Right atrium auricular region (tissue), 2 donors: ENCODE results near the gene MOXD1. TPM values are rescaled to one million over a fixed set of nuclear protein-coding genes. Genes with fewer than 3 reads are reported as not detected.

Source experiments
- DNase-seq: peaks from one replicate; pipeline ENCODE4 v3.0.0-alpha.2; 2019; ENCODE audit warnings: low spot score
- H3K27ac ChIP-seq, 2 donors: fragments of 200-600 bp; sonication (generic); 1 replicate in 1 of 2; 2 replicates in 1 of 2; pipeline ENCODE4 v1.5.1; 2016 to 2019
- H3K27me3 ChIP-seq, 2 donors: fragments of 200-600 bp; sonication (generic); one replicate each; pipeline versions ENCODE4 v1.5.1 to v1.6.0; 2017 to 2019
- H3K36me3 ChIP-seq: fragments of 200-600 bp; sonication (generic); one replicate; pipeline ENCODE4 v1.5.1; 2016
- H3K4me1 ChIP-seq, 2 donors: fragments of 200-600 bp; sonication (generic); one replicate each; pipeline versions ENCODE4 v1.5.1 to v1.6.0; 2017 to 2019
- H3K4me3 ChIP-seq, 2 donors: fragments of 200-600 bp; sonication (generic); 1 replicate in 1 of 2; 2 replicates in 1 of 2; pipeline ENCODE4 v1.5.1; 2017 to 2019; ENCODE audit warnings: mild to moderate bottlenecking in 1 of 2, moderate library complexity in 1 of 2
- H3K9me3 ChIP-seq, 2 donors: fragments of 200-600 bp; sonication (generic); one replicate each; pipeline ENCODE4 v1.5.1; 2019
- total RNA-seq, 2 donors: library from RNA; depleted of rRNA; stranded (reverse); fragments of >200 nt; gene quantifications; one replicate each; pipeline ENCODE4 v1.1.0, GENCODE V29; 2016
- TF ChIP-seq, protein P1 (sequence below), 2 donors: fragments of 200-600 bp; sonication (generic); IDR thresholded peaks; one replicate each; pipeline ENCODE4 v1.5.1; 2019; ENCODE audit warnings: antibody characterized with exemption in 2 of 2

MOXD1 gene
- total RNA-seq, 2 donors from 2014 or later: 2.5 to 9.3 TPM

DNA sequence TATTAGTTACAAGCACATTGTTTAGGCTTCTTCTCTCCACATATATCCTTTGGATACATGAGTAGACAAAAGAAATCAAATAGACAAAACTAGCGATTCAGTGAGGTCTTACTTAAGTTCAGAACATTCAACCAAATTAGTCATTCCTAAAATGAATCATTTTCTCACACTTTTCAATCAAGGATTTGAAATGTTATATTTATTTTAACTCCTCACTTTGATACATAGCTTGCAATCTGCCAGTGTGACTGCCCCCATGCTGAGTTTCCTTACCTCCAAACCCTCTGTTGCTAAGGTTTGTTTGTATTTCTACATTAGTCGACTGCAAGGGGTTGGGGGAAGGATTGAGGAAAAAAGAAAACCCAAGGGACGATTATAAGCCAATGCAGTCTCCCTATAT lies 3.5 kb upstream of the MOXD1 start:
- Histone ChIP-seq H3K27ac (no peak overlapping the region), H3K4me3 (no peak overlapping the region), H3K4me1 (peaks cover 0 to 6% of the 10 kb centered on the region in 2 donors), H3K36me3 (no peaks in the 10 kb centered on the region), H3K27me3 (no peaks in the 10 kb centered on the region), H3K9me3 (no peaks in the 10 kb centered on the region)
- TF ChIP-seq, protein P1, sequence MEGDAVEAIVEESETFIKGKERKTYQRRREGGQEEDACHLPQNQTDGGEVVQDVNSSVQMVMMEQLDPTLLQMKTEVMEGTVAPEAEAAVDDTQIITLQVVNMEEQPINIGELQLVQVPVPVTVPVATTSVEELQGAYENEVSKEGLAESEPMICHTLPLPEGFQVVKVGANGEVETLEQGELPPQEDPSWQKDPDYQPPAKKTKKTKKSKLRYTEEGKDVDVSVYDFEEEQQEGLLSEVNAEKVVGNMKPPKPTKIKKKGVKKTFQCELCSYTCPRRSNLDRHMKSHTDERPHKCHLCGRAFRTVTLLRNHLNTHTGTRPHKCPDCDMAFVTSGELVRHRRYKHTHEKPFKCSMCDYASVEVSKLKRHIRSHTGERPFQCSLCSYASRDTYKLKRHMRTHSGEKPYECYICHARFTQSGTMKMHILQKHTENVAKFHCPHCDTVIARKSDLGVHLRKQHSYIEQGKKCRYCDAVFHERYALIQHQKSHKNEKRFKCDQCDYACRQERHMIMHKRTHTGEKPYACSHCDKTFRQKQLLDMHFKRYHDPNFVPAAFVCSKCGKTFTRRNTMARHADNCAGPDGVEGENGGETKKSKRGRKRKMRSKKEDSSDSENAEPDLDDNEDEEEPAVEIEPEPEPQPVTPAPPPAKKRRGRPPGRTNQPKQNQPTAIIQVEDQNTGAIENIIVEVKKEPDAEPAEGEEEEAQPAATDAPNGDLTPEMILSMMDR (IDR thresholded peaks at IDR 0.05): no peak
- no peak for DNase-seq

DNA sequence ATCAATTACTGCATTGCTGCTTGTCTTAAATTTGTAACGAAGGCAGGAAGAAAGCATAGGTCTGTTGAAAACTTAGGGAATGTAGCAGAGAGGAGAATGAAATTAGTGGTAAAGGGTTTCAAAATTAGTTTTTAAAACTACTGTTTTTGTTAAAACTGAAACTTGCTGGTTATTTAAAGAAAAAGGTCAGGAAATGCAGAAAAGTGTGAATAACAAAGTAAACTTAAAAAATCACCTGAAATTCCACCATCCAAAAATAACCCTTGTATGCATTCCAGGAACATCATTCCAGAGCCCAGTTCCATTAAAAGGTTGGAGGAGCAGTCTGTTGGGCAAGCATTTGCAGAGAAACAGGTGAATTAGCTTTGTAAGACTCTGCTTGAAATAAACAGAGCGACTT lies 3.1 kb upstream of the MOXD1 start:
- Histone ChIP-seq H3K27me3 (no peaks in the 10 kb centered on the region), H3K36me3 (no peaks in the 10 kb centered on the region)
- no peak for DNase-seq

DNA sequence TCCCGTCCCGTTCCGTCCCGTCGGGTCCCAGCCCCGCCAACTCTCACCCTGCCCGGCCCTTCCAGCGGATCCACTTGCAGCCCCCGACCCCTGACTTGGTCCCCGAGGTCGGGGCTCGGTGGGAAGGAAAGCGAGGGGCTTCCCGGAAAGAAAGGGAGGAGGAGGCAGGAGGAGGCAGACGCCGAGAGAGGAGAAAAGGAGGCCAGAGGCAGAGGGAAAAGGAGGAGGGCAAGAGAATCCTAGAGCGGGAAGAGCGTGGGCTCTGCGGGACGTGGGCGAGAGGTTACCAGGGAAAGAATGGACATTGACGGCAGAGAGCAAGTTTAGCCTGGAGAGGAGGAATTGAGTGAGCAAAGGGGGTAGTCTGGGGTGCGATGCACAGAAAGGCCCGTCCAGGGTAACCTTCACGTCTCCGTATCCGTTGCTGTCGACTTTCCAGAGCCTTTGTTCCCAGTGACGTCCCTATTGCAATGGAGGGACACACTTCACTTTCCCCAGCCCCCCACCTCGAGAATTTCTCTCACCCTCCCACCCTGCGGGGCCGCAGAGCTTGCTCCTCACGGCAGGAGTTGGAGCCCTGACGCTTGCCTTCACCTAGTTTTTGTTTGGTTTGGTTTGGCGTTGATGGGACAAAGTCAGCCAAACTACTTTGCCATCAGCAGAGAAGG lies 477 bp upstream of the MOXD1 start:
- Histone ChIP-seq H3K27ac (peak overlapping the region in 1 of 2 donors; percentile 77), H3K9me3 (no peaks in the 10 kb centered on the region), H3K27me3 (no peaks in the 10 kb centered on the region), H3K4me3 (peak overlapping the region; percentile 75 to 78), H3K36me3 (no peaks in the 10 kb centered on the region), H3K4me1 (peaks cover 0 to 6% of the 10 kb centered on the region in 2 donors)
- TF ChIP-seq, protein P1 (IDR thresholded peaks at IDR 0.05): no peak
- no peak for DNase-seq

More for the DNA sequence above, 3.1 kb upstream of the MOXD1 start:
- no peak overlapping the region for H3K4me3 ChIP-seq
- H3K9me3 ChIP-seq: no peaks in the 10 kb centered on the region
- peaks cover 0 to 6% of the 10 kb centered on the region in 2 donors for H3K4me1 ChIP-seq
- TF ChIP-seq, protein P1 (IDR thresholded peaks at IDR 0.05): no peak
- H3K27ac ChIP-seq: no peak overlapping the region

DNA sequence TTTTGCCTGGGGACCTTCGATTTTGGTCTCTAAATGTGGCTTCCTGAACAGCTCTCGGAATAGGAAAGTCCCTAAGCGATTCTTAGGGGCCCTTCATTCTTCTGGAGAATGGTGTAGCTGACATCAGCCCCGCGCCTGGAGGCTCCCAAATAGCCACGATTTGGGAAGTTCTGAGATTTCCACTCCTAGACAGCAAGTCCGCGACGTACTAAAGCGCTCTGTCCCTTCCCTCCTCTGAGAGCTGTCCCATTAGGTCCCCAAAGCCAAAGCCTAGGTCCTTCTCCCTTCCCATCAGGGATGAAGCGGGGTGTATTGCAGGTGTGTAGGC lies 756 bp downstream of the MOXD1 start:
- TF ChIP-seq, protein P1 (IDR thresholded peaks at IDR 0.05): no peak
- Histone ChIP-seq H3K36me3 (no peaks in the 10 kb centered on the region), H3K4me3 (peak overlapping the region; percentile 75 to 78), H3K4me1 (peaks cover 0 to 6% of the 10 kb centered on the region in 2 donors), H3K9me3 (peaks cover 0 to 4% of the 10 kb centered on the region in 2 donors), H3K27ac (peak overlapping the region; percentile 62 to 77), H3K27me3 (no peaks in the 10 kb centered on the region)
- DNase-seq: no peak

DNA sequence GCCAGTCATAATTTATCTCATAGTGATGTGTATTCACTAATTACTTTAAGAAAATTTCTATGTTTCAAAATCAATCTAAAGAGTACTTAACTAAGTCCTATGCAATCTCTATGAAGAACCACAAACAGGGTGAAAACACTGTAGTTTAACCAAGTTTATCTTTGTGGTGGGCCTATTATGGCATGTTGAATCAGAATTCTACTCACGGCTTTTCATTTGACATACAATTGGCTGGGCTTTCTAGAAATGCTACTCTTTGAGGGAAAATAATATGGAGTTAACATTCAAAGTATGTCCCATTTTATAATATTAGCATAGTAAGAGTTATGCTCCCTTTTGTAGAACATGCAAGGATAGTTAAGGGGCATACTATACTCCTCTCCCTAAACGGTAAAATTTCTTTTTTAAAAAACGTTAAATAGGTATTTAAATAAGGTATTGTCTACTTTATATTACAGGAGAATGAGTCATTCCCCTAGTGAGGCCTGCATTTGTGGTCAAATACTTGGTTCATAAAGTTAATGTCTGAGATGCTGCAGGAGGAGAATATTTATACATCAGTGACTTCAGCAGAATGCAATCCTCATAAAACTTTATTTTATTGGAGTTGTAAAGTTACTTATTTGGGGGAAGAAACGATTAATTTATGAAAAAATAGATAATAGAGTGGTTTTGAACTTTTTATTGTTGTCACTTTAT lies 1.8 kb downstream of the MOXD1 start:
- no peak overlapping the region for H3K27ac ChIP-seq
- H3K9me3 ChIP-seq: peaks cover 0 to 14% of the 10 kb centered on the region in 2 donors
- DNase-seq: no peak
- peaks cover 0 to 6% of the 10 kb centered on the region in 2 donors for H3K4me1 ChIP-seq
- no peak overlapping the region for H3K4me3 ChIP-seq
- H3K36me3 ChIP-seq: no peaks in the 10 kb centered on the region
- H3K27me3 ChIP-seq: no peaks in the 10 kb centered on the region
- TF ChIP-seq, protein P1 (IDR thresholded peaks at IDR 0.05): no peak
